H9 (cell line): ENCODE measurements around the gene XPC. TPM values are rescaled to one million over a fixed set of nuclear protein-coding genes. Genes with fewer than 3 reads are reported as not detected.

Source experiments
- DNase-seq: peaks from one replicate; pipeline ENCODE4 v3.0.0-alpha.2; 2017
- H2AFZ ChIP-seq: one replicate; pipeline ENCODE4 v1.6.1; 2013; ENCODE audit warnings: mild to moderate bottlenecking, low read length, control low read depth, moderate library complexity
- H2AK5ac ChIP-seq: 2 replicates; pipeline ENCODE4 v1.6.1; 2013; ENCODE audit warnings: low read length, control low read depth, mixed read lengths; ENCODE audit not compliant: insufficient read length
- H2BK120ac ChIP-seq: one replicate; pipeline ENCODE4 v1.6.1; 2013; ENCODE audit warnings: low read depth, mild to moderate bottlenecking, low read length, control low read depth, inconsistent platforms; ENCODE audit not compliant: poor library complexity, severe bottlenecking
- H2BK12ac ChIP-seq: 2 replicates; pipeline ENCODE4 v1.6.1; 2013; ENCODE audit warnings: low read length, control low read depth, mixed read lengths, low read depth; ENCODE audit not compliant: insufficient read length
- H2BK15ac ChIP-seq: 2 replicates; pipeline ENCODE4 v1.6.1; 2013; ENCODE audit warnings: low read depth, low read length, control low read depth
- H2BK20ac ChIP-seq: one replicate; pipeline ENCODE4 v1.6.1; 2013; ENCODE audit warnings: low read depth, mild to moderate bottlenecking, low read length, control low read depth, inconsistent platforms; ENCODE audit not compliant: poor library complexity, severe bottlenecking
- H2BK5ac ChIP-seq: 2 replicates; pipeline ENCODE4 v1.6.1; 2013; ENCODE audit warnings: low read length, control low read depth, mixed read lengths; ENCODE audit not compliant: insufficient read length
- H3K14ac ChIP-seq: 2 replicates; pipeline ENCODE4 v1.6.1; 2013; ENCODE audit warnings: low read length, control low read depth; ENCODE audit not compliant: insufficient read depth
- H3K18ac ChIP-seq: 2 replicates; pipeline ENCODE4 v1.6.1; 2013; ENCODE audit warnings: low read depth, mild to moderate bottlenecking, mixed read lengths, low read length, control low read depth; ENCODE audit not compliant: insufficient read length
- H3K23ac ChIP-seq: 2 replicates; pipeline ENCODE4 v1.6.1; 2013; ENCODE audit warnings: low read length, control low read depth, mixed read lengths, low read depth; ENCODE audit not compliant: insufficient read length
- H3K23me2 ChIP-seq: 2 replicates; pipeline ENCODE4 v1.6.1; 2013; ENCODE audit warnings: low read depth, mild to moderate bottlenecking, mixed read lengths, low read length, control low read depth; ENCODE audit not compliant: insufficient read length, poor library complexity, severe bottlenecking
- H3K27ac ChIP-seq: 2 replicates; pipeline ENCODE4 v1.5.1; 2013; ENCODE audit warnings: low read length, control low read depth, mixed read lengths, low read depth; ENCODE audit not compliant: insufficient read length
- H3K27me3 ChIP-seq: 2 replicates; pipeline ENCODE4 v1.6.1; 2013; ENCODE audit warnings: low read length, control low read depth, inconsistent platforms; ENCODE audit not compliant: insufficient read depth
- H3K4ac ChIP-seq: 2 replicates; pipeline ENCODE4 v1.6.1; 2013; ENCODE audit warnings: low read depth, mild to moderate bottlenecking, control low read depth, inconsistent platforms, low read length, moderate library complexity
- H3K4me1 ChIP-seq: 2 replicates; pipeline ENCODE4 v1.6.1; 2013; ENCODE audit warnings: low read length, control low read depth, inconsistent platforms; ENCODE audit not compliant: insufficient read depth
- H3K4me2 ChIP-seq: 2 replicates; pipeline ENCODE4 v1.6.1; 2013; ENCODE audit warnings: low read length, control low read depth, mixed read lengths; ENCODE audit not compliant: insufficient read length, insufficient read depth
- H3K56ac ChIP-seq: 2 replicates; pipeline ENCODE4 v1.6.1; 2013; ENCODE audit warnings: low read depth, mild to moderate bottlenecking, mixed read lengths, low read length, control low read depth; ENCODE audit not compliant: insufficient read length
- H3K79me1 ChIP-seq: 2 replicates; pipeline ENCODE4 v1.6.1; 2013; ENCODE audit warnings: low read depth, mild to moderate bottlenecking, moderate library complexity, low read length, control low read depth, inconsistent platforms; ENCODE audit not compliant: insufficient read depth, poor library complexity, severe bottlenecking
- H3K79me2 ChIP-seq: 2 replicates; pipeline ENCODE4 v1.6.1; 2013; ENCODE audit warnings: low read length, control low read depth, inconsistent platforms; ENCODE audit not compliant: insufficient read depth
- H3K9ac ChIP-seq: 2 replicates; pipeline ENCODE4 v1.6.1; 2013; ENCODE audit warnings: low read length, control low read depth, mixed read lengths; ENCODE audit not compliant: insufficient read length; ENCODE audit errors: extremely low read depth
- H3K9me3 ChIP-seq: one replicate; pipeline ENCODE4 v1.6.1; 2013; ENCODE audit warnings: low read depth, low read length, inconsistent platforms; ENCODE audit not compliant: control insufficient read depth
- H3T11ph ChIP-seq: one replicate; pipeline ENCODE4 v1.6.1; 2013; ENCODE audit warnings: mild to moderate bottlenecking, low read length, control low read depth, inconsistent platforms
- H4K20me1 ChIP-seq: one replicate; pipeline ENCODE4 v1.6.1; 2013; ENCODE audit not compliant: control insufficient read depth, insufficient read length, insufficient read depth
- H4K5ac ChIP-seq: 2 replicates; pipeline ENCODE4 v1.6.1; 2013; ENCODE audit warnings: low read depth, mild to moderate bottlenecking, mixed read lengths, low read length, control low read depth; ENCODE audit not compliant: insufficient read length
- H4K8ac ChIP-seq: replicated peaks from 2 replicates; pipeline ENCODE4 v1.6.1; 2013; ENCODE audit warnings: low read length, control low read depth, mixed read lengths, low read depth; ENCODE audit not compliant: insufficient read length
- H4K91ac ChIP-seq: 2 replicates; pipeline ENCODE4 v1.6.1; 2013; ENCODE audit warnings: low read depth, mild to moderate bottlenecking, moderate library complexity, mixed read lengths, low read length, control low read depth; ENCODE audit not compliant: insufficient read length
- H3K27ac Mint-ChIP-seq, 3 experiments: 2 replicates in 2 of 3; 3 replicates in 1 of 3; pipeline ENCODE4 v1.8.0; 2020 to 2021; ENCODE audit warnings: mixed read lengths in 3 of 3, mild to moderate bottlenecking in 1 of 3, moderate library complexity in 1 of 3
- H3K27me3 Mint-ChIP-seq: 2 replicates; pipeline ENCODE4 v1.8.0; 2021; ENCODE audit warnings: low read depth, mild to moderate bottlenecking, moderate library complexity, mixed read lengths
- H3K36me3 Mint-ChIP-seq, 3 experiments: 2 replicates in 2 of 3; 3 replicates in 1 of 3; pipeline ENCODE4 v1.8.0; 2020 to 2021; ENCODE audit warnings: low read depth in 3 of 3, mixed read lengths in 3 of 3; ENCODE audit not compliant: insufficient read depth in 1 of 3
- H3K4me1 Mint-ChIP-seq, 2 experiments: 2 replicates each; pipeline ENCODE4 v1.8.0; 2020; ENCODE audit warnings: mixed read lengths in 2 of 2
- H3K4me3 Mint-ChIP-seq, 2 experiments: 2 replicates in 1 of 2; 3 replicates in 1 of 2; pipeline ENCODE4 v1.8.0; 2020 to 2021; ENCODE audit warnings: mild to moderate bottlenecking in 2 of 2, mixed read lengths in 2 of 2, moderate library complexity in 1 of 2
- H3K9me3 Mint-ChIP-seq, 2 experiments: 2 replicates in 1 of 2; 3 replicates in 1 of 2; pipeline ENCODE4 v1.8.0; 2020; ENCODE audit warnings: mild to moderate bottlenecking in 2 of 2, mixed read lengths in 2 of 2, moderate library complexity in 1 of 2
- CTCF ChIP-seq: fragments of 200-600 bp; sonication (generic); conservative IDR thresholded peaks from 3 replicates; pipeline ENCODE4 v1.8.0; 2021; ENCODE audit warnings: antibody characterized with exemption, mild to moderate bottlenecking
- WGBS: extraction: QIAGEN DNeasy Blood & Tissue Kit; methylation state at CpG from one replicate; pipeline ENCODE4 v1.1.7; 2013; ENCODE audit warnings: missing lambda C conversion rate, low lambda C conversion rate, mixed read lengths; ENCODE audit not compliant: insufficient read length; ENCODE audit errors: extremely low coverage; 5-methylcytosine and 5-hydroxymethylcytosine counted together
- total RNA-seq: library from RNA; stranded (reverse); gene quantifications from 2 replicates; pipeline ENCODE4 v1.2.1, GENCODE V29; 2021

XPC gene
- total RNA-seq, 1 experiment from 2014 or later: 30.3 TPM

DNA sequence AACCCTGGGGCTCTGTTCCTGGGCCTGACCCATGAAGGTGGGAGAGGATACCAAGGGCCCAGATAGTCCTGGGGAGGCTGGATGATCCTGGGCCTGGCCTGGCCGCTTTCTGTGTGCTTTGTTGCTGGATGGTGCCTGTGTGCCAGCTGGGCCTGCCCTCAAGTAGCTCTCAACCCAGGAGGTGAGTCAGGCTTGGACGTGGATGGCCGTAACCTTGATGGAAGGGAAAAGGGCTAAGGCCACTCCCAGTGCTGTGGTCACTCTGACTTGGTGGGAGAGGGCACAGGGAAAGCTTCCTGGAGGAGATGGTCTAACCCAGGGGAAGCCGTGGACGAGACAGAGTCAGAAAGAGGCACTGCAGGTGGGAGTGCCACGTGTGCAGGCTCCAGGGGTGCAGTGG, 44.1 kb downstream of the XPC start:
- Histone ChIP-seq H3K27me3 (no peaks in the 10 kb centered on the region), H3K9ac (no peak overlapping the region), H2BK12ac (no peak overlapping the region), H3K79me2 (no peaks in the 10 kb centered on the region), H4K91ac (no peak overlapping the region), H2BK15ac (no peak overlapping the region), H3T11ph (no peak overlapping the region), H4K20me1 (no peaks in the 10 kb centered on the region), H4K8ac (no peak overlapping the region), H3K56ac (no peak overlapping the region), H2AFZ (no peak overlapping the region), H2BK20ac (no peak overlapping the region), H3K4ac (no peak overlapping the region), H3K14ac (no peak overlapping the region), H2AK5ac (no peak overlapping the region), H3K27ac (no peak overlapping the region), H3K23ac (no peak overlapping the region), H3K4me2 (no peak overlapping the region), H3K23me2 (no peaks in the 10 kb centered on the region), H4K5ac (no peak overlapping the region), H3K9me3 (no peaks in the 10 kb centered on the region), H3K79me1 (no peaks in the 10 kb centered on the region), H2BK5ac (no peak overlapping the region), H2BK120ac (no peak overlapping the region), H3K18ac (no peak overlapping the region), H3K4me1 (no peaks in the 10 kb centered on the region)
- WGBS: no CpG with 5 or more reads among the region's 6 CpGs
- H3K9me3 Mint-ChIP-seq: no peaks in the 10 kb centered on the region
- no peak for TF ChIP-seq CTCF
- H3K27me3 Mint-ChIP-seq: no peaks in the 10 kb centered on the region
- H3K27ac Mint-ChIP-seq: no peak overlapping the region
- no peak for DNase-seq
- H3K4me1 Mint-ChIP-seq: no peaks in the 10 kb centered on the region
- peaks cover 20 to 86% (median 66%) of the 10 kb centered on the region in 3 experiments; a peak in 6 of 7 replicates for H3K36me3 Mint-ChIP-seq
- H3K4me3 Mint-ChIP-seq: no peak overlapping the region
